H1 (cell line): ENCODE measurements around the gene CLEC4F. TPM values are rescaled to one million over a fixed set of nuclear protein-coding genes. Genes with fewer than 3 reads are reported as not detected.

Experiments
- E2F6 ChIP-seq: IDR thresholded peaks from 2 replicates; pipeline ENCODE4 v1.6.1; 2012; ENCODE audit warnings: inconsistent platforms
- EP300 ChIP-seq, 2 experiments: IDR thresholded peaks; 1 replicate in 1 of 2; 2 replicates in 1 of 2; pipeline ENCODE4 v1.6.1; 2011 to 2012; ENCODE audit warnings: low read depth in 2 of 2, low read length in 2 of 2, mild to moderate bottlenecking in 2 of 2, borderline replicate concordance in 1 of 2, inconsistent platforms in 1 of 2, moderate library complexity in 1 of 2
- GABPA ChIP-seq: IDR thresholded peaks from 2 replicates; pipeline ENCODE4 v1.6.1; 2011; ENCODE audit warnings: mild to moderate bottlenecking, low read length, moderate library complexity, borderline replicate concordance; ENCODE audit not compliant: insufficient read depth
- PHF8 ChIP-seq: fragments of 200-600 bp; sonication (generic); conservative IDR thresholded peaks from 2 replicates; pipeline ENCODE4 v1.7.1; 2012; ENCODE audit warnings: low read depth, mild to moderate bottlenecking, inconsistent platforms, low read length, moderate library complexity
- TCF12 ChIP-seq: IDR thresholded peaks from 2 replicates; pipeline ENCODE4 v1.6.1; 2011; ENCODE audit warnings: low read depth, mild to moderate bottlenecking, low read length
- YY1 ChIP-seq: IDR thresholded peaks from 2 replicates; pipeline ENCODE4 v1.6.1; 2011; ENCODE audit warnings: low read depth, mild to moderate bottlenecking, low read length
- polyA plus RNA-seq, 7 experiments: library from polyadenylated mRNA; depleted of rRNA in 3 of 7; stranded (reverse) in 5 of 7; unstranded in 2 of 7; fragments of >200 nt in 5 of 7; fragments of 200-250 nt in 2 of 7; gene quantifications; 1 replicate in 5 of 7; 2 replicates in 1 of 7; 4 replicates in 1 of 7; pipeline versions ENCODE4 v1.2.1 to v1.2.3, GENCODE V29; 2011 to 2013; ENCODE audit warnings: missing spikeins in 2 of 7, mixed read lengths in 2 of 7
- total RNA-seq: library from RNA; stranded (reverse); fragmentation: NEBNext Ultra II Directional; extraction: Animal tissue kit (Norgen Biotek cat#: 25700); gene quantifications from 2 replicates; pipeline ENCODE4 v1.2.1, GENCODE V29; 2021

The CLEC4F gene
- total and polyA plus RNA-seq, 2 of the 8 experiments (the other 6 are each of a cell fraction or from before 2014, with no cell fraction given), result not detected

DNA sequence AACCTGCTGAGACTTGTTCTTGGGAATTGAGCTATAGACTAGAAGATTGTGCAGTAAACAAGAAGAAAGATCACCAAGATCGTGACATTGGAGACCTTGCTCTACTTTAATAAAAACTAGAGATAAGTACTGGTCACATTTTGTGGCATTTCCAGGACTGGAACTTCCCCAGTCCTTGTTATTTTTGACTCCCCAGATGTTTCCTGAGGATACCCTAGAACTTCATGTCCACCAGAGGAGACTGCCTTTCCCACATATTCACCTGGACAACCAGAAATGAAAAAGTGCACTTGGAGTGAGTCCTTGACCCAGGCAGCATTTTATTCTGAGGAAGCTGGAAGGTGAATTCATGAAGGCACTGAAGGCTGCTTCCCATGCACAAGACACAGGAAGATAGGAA, 9.5 kb upstream of the CLEC4F start (continued):
- TF ChIP-seq E2F6, result no peak
- no peak for TF ChIP-seq YY1
- TF ChIP-seq GABPA, result no peak
- no peak for TF ChIP-seq PHF8
- no peak for TF ChIP-seq TCF12
- TF ChIP-seq EP300 (IDR thresholded peaks at IDR 0.05; ENCODE audit: borderline replicate concordance in 1 of 2, low read depth in 2 of 2, low read length in 2 of 2), result no peak
